VCaP (cell line): Measurements from ENCODE around the gene TWF2.
"Not testable (repeated sequence)": the region's sequence is repeated elsewhere in the genome, so short reads cannot be mapped to it uniquely, and the experiment has no call there.

Experiments
- H3K27ac ChIP-seq: fragments of 450-650 bp; 2 replicates; pipeline ENCODE4 v1.5.1; 2017
- TF ChIP-seq, protein P1 (sequence below): fragments of 450-650 bp; conservative IDR thresholded peaks from 2 replicates; pipeline ENCODE4 v1.5.1; 2017; ENCODE audit warnings: mild to moderate bottlenecking, moderate library complexity

Gene TWF2

GRCh38 chr3:52279596-52279995, 40.6 kb upstream of the TWF2 start:
- TF ChIP-seq, protein P1, sequence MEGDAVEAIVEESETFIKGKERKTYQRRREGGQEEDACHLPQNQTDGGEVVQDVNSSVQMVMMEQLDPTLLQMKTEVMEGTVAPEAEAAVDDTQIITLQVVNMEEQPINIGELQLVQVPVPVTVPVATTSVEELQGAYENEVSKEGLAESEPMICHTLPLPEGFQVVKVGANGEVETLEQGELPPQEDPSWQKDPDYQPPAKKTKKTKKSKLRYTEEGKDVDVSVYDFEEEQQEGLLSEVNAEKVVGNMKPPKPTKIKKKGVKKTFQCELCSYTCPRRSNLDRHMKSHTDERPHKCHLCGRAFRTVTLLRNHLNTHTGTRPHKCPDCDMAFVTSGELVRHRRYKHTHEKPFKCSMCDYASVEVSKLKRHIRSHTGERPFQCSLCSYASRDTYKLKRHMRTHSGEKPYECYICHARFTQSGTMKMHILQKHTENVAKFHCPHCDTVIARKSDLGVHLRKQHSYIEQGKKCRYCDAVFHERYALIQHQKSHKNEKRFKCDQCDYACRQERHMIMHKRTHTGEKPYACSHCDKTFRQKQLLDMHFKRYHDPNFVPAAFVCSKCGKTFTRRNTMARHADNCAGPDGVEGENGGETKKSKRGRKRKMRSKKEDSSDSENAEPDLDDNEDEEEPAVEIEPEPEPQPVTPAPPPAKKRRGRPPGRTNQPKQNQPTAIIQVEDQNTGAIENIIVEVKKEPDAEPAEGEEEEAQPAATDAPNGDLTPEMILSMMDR, result no peak
- H3K27ac ChIP-seq, result peak overlapping the region; percentile 100

- TF ChIP-seq, protein P1, result peak; percentile 38
- H3K27ac ChIP-seq, result peak within 1 kb of the TSS; percentile 100
These were observed 39.6 kb upstream of the TWF2 start, which contains the start of gene WDR82 for GRCh38 chr3:52278510-52279069. WDR82 (minus strand) TSS chr3:52278649; CDS start chr3:52278361, 288 bp downstream.

DNA sequence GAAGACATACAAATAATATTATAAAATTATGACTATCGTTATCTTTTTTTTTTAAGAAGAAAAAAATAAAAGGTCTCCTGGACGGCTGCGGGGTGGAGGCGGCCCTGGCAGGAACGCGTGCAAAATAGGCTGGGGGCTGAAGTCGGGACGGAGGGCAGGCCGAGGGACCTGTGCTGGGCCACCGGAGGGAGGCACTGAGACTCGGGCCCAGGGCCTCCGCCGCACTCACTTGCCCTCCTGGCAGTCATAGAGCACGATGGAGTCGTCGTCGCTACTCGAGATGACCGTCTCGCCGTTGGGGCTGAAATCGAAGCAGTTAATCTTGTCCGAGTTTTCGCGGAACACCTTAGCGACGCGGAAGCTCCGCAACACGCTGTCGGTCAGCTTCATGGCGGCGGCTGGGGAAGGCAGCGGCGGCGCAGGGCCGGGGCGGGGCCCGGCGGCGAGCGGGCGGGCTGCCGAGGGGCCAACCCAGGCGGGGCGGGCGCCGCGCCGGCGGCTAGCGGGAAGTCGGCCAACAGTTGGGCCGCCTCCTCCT, 39.1 kb upstream of the TWF2 start:
- peak overlapping the region; percentile 100 for H3K27ac ChIP-seq
- TF ChIP-seq, protein P1, result peak; percentile 54

DNA sequence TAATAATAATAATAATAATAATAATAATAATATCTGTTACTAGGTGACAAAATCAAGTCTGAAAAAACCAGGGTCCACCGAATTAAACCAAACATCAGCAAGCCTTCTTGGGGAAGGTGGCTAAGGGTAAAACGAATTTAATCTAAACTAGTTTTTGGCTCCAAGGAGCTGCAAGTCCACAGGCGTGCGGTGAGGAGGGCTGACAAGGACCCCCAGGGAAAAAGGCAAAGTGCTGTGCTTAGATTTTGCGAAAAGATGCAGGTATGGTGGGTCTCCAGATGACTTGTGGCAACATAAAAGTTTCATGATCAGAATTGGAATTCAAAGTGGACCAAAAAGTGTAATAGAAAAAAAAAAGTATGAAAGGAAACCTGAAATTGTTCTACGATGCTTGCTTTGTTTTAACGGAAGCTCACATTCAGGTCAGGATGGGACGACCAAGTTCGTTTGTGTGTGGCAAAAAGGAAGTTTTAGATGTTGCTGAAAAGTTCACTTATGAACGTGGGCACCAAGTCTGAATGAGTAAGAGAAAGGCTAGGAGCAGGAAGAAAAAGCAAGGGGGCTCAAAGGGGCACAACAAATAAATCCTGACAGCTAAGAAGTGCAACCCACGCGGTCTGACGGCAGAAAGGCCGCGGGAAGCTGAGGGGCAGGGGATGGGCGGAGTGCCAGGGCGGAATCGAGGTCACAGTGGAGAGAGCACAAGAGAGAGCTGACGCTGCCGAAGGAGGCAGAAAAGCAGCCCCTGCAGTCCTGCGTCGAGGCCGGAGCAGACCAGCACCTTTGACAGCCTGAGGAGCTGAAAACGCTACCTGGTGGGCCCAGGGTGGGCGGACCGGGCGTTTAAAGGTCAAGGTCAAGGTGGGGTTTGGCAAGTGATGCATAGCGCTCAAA, 38.4 kb upstream of the TWF2 start:
- TF ChIP-seq, protein P1, result no peak
- peak overlapping the region; percentile 100 for H3K27ac ChIP-seq

DNA sequence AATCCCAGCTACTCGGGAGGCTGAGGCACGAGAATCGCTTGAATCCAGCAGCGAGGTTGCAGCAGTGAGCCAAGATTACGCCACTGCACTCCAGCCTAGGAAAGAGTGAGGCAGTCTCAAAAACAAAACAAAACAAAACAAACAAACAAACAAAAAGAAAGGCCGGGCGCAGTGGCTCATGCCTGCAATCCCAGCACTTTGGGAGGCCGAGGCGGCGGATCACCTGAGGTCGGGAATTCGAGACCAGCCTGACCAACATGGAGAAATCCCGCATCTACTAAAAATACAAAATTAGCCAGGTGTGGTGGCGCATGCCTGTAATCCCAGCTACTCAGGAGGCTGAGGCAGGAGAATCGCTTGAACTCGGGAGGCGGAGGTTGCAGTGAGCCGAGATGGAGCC, 35.8 kb upstream of the TWF2 start:
- peak overlapping the region; percentile 100; the same call in 1 of the 2 replicates for H3K27ac ChIP-seq

- no peak overlapping the region for H3K27ac ChIP-seq
- TF ChIP-seq, protein P1, result no peak
These were observed 33.9 kb upstream of the TWF2 start for GRCh38 chr3:52272831-52273230.

- not testable (repeated sequence) for H3K27ac ChIP-seq
These were observed 33.2 kb upstream of the TWF2 start for GRCh38 chr3:52272172-52272571.

- TF ChIP-seq, protein P1, result no peak
- H3K27ac ChIP-seq, result no peak overlapping the region
These were observed 31.3 kb upstream of the TWF2 start for GRCh38 chr3:52270252-52270754.
